OCI-LY1 (cell line): ENCODE results near the gene ABHD17C.

ENCODE experiments used
- CTCF ChIP-seq: fragments of 200-600 bp; sonication (generic), shearing (Covaris generic); IDR thresholded peaks from 2 replicates; pipeline ENCODE4 v1.5.1; 2017; ENCODE audit warnings: mild to moderate bottlenecking, antibody characterized with exemption, low read length, moderate library complexity, mixed read lengths
- EZH2 ChIP-seq: fragments of 200-600 bp; sonication (generic), shearing (Covaris generic); IDR thresholded peaks from 2 replicates; pipeline ENCODE4 v1.8.0; 2017; ENCODE audit warnings: borderline replicate concordance, mixed run types, mild to moderate bottlenecking, antibody characterized with exemption, low read length, moderate library complexity, mixed read lengths

GRCh38 chr15:80711886-80712285 lies 16.8 kb downstream of the ABHD17C start:
- TF ChIP-seq CTCF (no peak), EZH2 (no peak)
